ENCODE results near the gene RARRES2.

RARRES2 gene

GRCh38 chr7:150361807-150362621 is 20.6 kb upstream of the RARRES2 start:
- DNase-seq (ENCODE audit: low spot score): no peak

DNA sequence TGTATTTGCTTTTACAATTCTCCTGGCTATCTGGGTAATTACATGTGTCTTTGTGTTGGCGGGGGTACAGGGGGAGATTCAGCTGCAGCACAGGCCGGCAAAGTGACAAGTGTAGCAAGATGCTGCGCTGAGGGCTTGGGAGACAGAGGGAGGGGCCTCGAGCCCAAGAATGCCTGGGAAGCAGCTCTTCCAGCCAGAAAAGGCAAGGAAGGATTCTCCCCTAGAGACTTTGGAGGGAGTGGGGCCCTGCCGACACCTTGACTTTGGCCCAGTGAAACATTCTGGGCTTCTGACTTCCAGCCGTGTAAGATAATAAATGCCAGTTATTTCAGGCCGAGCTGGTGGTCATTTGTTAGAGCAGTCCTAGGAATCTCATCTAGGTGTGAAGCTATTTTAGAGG is 20.0 kb upstream of the RARRES2 start:
- no peak for DNase-seq (ENCODE audit: low spot score)

DNA sequence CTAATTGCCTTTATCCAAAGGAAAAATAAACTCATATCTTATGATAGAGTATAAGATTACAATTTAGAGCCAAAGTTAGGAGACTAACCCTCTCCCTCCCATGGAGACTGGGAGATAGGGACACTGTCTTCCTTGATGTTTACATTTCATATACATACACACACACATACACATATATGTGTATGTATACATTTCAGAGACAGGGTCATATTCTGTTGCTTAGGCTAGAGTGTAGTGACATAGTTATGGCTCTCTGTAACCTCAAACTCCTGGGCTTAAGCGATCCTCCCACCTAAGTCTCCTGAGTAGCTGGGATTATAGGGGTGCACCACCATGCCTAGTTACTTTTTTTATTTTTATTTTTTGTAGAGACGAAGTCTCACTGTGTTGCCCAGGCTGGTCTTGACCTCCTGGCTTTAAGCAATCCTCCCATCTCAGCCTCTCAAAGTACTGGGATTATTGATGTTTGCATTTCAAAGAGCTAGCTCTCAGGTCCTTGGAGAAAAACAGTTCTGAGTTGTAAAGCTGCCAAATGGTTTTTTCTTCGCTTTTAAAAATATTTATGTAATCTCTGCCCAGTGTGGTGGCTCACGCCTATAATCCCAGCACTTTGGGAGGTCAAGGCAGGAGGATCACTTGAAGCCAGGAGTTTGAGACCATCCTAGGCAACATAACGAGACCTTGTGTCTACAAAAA is 19.1 kb upstream of the RARRES2 start:
- DNase-seq (ENCODE audit: low spot score): no peak

DNA sequence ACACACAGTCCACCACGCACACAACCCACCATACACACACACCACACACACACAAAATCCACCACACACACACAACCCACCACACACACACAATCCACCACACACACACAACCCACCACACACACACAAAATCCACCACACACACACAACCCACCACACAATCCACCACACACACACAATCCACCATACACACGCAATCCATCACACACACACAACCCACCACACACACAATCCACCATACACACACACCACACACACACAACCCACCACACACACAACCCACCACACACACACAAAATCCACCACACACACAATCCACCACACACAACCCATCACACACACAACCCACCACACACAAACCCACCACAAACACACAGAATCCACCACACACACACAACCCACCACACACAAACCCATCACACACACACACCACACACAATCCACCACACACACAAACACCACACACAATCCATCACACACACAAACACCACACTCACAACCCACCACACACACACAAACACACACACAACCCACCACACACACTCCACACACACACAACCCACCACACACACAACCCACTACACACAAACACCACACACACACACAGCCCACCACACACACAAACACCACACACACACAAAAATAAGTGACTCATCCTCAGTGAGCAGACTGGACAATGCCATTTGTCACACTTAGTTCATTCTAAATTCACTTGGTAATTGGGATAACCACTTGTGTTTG is 18.4 kb upstream of the RARRES2 start:
- DNase-seq (ENCODE audit: low spot score): no peak

DNA sequence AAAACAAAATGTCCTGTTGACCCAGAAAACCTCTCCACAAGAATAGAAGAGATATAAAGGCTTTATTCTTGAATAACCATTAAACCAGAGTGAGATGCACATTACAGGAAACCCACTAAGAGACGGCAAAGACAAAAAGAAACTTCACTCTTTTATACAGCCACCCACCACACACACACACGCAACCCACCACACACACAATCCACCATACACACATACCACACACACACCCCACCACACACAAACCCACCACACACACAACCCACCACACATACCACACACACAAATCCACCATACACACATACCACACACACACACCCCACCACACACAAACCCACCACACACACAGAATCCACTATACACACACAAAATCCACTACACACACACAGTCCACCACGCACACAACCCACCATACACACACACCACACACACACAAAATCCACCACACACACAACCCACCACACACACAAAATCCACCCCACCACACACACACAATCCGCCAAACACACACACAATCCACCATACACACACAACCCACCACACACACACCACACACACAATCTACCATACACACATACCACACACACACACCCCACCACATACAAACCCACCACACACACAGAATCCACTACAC is 17.7 kb upstream of the RARRES2 start:
- DNase-seq (ENCODE audit: low spot score): no peak

DNA sequence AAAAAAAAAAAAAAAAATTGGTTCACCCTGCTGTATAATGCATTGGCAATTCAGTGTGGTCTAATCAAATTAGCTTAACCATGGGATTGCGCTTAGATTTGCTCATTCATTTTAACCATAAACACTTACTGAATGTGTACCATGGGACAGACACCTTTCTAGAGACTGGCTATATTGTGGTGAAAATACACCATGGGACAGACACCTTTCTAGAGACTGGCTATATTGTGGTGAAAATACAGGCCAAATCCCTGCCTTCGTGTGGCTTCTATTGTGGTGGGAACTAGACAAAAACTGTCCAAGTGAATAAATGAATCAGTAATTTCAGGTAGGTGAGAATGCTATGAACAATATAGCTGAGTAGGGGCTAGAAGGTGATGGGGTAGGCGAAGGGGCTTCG is 17.0 kb upstream of the RARRES2 start:
- no peak for DNase-seq (ENCODE audit: low spot score)

DNA sequence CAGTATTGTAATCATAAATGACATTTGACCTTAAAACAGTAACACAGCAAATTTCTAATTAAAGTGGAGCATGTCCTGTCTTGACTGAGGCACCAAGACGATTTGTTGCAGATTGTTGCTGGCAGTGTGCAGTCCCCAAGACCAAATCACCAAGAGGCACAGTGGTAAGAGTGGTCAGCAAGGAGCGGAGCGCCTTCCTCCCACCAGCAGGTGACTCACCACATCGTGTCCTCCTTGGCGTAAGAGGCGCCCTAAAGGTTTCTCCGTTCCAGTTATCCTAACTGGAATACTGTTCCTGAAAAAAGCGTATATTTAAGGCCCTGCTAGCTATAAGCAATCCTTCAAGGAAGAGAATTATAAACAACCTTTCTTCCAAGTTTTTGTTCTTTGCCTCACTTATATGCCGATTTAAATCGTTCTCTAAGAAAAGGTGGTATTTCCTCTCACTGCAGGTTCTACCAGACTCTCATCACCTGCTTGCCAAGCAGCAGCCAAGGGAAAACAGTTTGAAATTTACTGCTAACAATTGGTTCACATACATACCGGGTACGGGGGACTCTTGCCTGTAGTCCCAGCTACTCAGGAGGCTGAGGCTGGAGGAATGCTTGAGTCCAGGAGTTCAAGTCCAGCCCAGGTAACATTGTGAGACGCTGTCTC is 16.5 kb upstream of the RARRES2 start:
- no peak for DNase-seq (ENCODE audit: low spot score)

DNA sequence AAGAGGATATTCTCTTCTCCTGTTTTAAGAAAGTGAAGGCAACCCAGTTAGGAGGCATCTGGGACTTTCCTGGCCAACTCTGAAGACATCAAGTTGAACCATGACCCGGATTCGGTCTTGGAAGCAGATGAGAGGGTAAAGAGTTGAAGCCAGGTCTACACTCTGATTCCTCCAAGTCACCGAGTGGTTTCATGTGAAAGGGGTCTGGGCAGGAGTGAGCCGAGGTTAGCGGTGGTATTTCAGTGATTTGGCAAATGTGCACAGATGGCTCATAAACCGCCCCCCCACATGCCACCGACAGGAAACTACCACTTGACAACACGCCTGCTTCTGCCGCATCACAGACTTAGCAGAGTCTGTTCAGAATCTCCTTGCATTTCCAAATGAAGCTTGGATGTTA is 15.8 kb upstream of the RARRES2 start:
- no peak for DNase-seq (ENCODE audit: low spot score)

- DNase-seq (ENCODE audit: low spot score): peak; percentile 53
Observed at GRCh38 chr7:150356265-150356897, 15.0 kb upstream of the RARRES2 start.

GRCh38 chr7:150355666-150356059 is 14.2 kb upstream of the RARRES2 start:
- DNase-seq (ENCODE audit: low spot score): no peak

- no peak for DNase-seq (ENCODE audit: low spot score)
Observed at GRCh38 chr7:150351587-150352194, 10.3 kb upstream of the RARRES2 start.

DNA sequence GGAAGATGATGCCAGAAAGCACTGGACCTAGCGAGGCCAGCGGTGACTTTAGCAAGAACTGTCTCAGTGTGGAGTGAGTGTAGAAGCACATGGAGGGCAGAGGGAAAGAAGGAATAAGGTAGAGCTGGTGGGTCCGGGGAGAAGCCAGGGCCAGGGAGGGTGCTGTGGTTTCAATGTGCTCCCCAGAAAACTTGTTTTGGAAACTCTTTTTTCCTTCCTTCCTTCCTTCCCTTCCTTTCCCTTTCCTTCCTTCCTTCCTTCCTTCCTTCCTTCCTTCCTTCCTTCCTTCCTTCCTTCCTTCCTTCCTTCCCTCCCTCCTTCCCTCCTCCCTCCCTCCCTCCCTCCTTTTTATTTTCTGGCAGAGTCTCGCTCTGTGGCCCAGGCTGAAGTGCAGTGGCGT is 5.5 kb upstream of the RARRES2 start:
- DNase-seq (ENCODE audit: low spot score): no peak

DNA sequence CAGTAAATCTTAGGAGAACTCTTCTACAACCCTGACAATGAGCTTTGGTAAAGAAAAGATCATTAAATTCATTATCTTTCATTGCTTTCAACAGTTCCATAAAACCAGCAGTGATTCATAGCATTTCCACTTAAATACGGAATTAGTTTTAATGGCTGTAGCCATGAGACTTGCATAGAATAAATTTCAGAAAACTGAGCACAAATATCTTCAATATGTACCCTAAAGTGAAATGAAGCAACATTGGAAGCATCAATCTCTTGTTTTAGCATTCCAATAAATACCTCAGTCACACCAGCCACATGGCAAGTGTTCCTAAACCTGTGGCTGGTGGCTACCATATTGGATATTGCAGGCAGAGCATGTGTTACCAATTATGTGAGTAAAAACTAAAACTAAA is 3.6 kb upstream of the RARRES2 start:
- no peak for DNase-seq (ENCODE audit: low spot score)

- DNase-seq (ENCODE audit: low spot score): no peak
Observed at GRCh38 chr7:150344299-150344698, 2.9 kb upstream of the RARRES2 start.

GRCh38 chr7:150343225-150343624 is 1.8 kb upstream of the RARRES2 start:
- DNase-seq (ENCODE audit: low spot score): no peak

GRCh38 chr7:150342121-150342408 is 636 bp upstream of the RARRES2 start:
- no peak for DNase-seq (ENCODE audit: low spot score)

DNA sequence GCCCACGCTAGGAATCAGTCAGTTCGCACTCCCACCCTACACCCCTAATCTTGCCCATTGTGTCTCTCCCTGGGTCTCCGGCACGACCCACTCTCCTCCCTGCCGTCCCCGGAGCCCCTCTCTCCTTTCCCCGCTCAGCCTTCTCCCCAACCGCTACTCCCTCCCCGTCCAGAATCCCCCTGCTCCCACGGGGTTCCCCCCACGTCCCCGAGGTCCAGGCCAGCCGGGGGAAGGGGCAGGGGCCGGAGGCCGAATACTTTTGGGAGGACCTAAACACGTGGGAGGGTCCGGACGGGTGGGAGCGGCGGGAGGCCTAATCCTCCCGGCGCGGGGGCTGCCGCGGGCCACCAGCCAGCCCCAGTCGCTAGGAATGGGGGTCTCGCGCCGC is 560 bp downstream of the RARRES2 start:
- DNase-seq (ENCODE audit: low spot score): no peak

GRCh38 chr7:150340024-150340749 is 1.2 kb downstream of the RARRES2 start:
- no peak for DNase-seq (ENCODE audit: low spot score)

- no peak for DNase-seq (ENCODE audit: low spot score)
Observed at GRCh38 chr7:150339409-150339809, 2.0 kb downstream of the RARRES2 start.

DNA sequence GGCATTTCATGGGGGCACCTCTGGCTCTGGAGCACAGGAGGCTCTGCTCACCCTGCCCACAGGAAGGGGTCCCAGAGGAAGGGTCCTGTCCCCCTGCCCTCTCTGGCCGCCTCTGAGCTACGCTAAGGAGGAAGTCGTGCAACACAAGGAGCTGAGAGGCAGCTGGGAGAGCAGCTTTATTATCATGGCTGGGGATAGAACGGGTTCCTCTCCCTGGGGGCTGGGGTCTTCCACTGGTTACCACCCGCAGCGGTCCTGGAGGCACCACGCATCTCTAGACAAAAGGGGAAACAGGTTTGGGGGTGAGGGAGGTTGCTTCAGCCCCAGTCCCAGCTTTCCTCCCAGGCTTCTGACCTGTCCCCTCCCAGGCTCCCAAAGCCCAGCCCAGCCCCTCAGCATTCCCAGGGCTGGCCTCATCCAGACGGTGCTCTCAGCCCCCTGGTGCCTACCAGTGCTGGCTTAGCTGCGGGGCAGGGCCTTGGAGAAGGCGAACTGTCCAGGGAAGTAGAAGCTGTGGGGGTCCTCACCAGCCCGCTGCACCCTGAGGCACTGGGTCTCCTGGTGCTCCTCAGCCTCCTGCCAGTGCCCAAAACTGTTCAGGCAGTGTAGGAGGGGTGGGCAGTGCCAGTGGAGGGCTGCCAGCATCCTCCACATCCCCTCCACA is 3.1 kb downstream of the RARRES2 start:
- DNase-seq (ENCODE audit: low spot score): no peak
